Liver (tissue), 9 donors: Measurements from ENCODE around the gene DONSON. TPM values are rescaled to one million over a fixed set of nuclear protein-coding genes. Genes with fewer than 3 reads are reported as not detected.

Source experiments
- DNase-seq: peaks from one replicate; pipeline ENCODE4 v3.0.0-alpha.2; 2017; ENCODE audit warnings: low spot score
- H3K27ac ChIP-seq, 2 donors: one replicate each; pipeline ENCODE4 v1.7.0; 2013; ENCODE audit warnings: inconsistent platforms in 2 of 2, low read length in 2 of 2, control low read depth in 1 of 2, low read depth in 1 of 2, mild to moderate bottlenecking in 1 of 2
- H3K27me3 ChIP-seq, 4 donors: one replicate each; pipeline versions ENCODE4 v1.6.1 to v1.7.0; 2013; ENCODE audit warnings: low read length in 3 of 4, inconsistent platforms in 1 of 4, mild to moderate bottlenecking in 1 of 4, moderate library complexity in 1 of 4; ENCODE audit not compliant: control insufficient read depth in 4 of 4, insufficient read depth in 4 of 4
- H3K36me3 ChIP-seq, 4 donors: one replicate each; pipeline versions ENCODE4 v1.6.1 to v1.7.0; 2013; ENCODE audit warnings: low read length in 3 of 4, mild to moderate bottlenecking in 3 of 4, low read depth in 1 of 4, moderate library complexity in 1 of 4; ENCODE audit not compliant: control insufficient read depth in 4 of 4, insufficient read depth in 3 of 4
- H3K4me1 ChIP-seq, 4 donors: one replicate each; pipeline versions ENCODE4 v1.6.1 to v1.7.0; 2013; ENCODE audit warnings: low read length in 3 of 4, mild to moderate bottlenecking in 3 of 4, moderate library complexity in 1 of 4; ENCODE audit not compliant: control insufficient read depth in 4 of 4, insufficient read depth in 4 of 4
- H3K4me3 ChIP-seq, 3 donors: one replicate each; pipeline versions ENCODE4 v1.6.1 to v1.7.0; 2013; ENCODE audit warnings: low read length in 3 of 3, control low read depth in 1 of 3, low read depth in 1 of 3, mild to moderate bottlenecking in 1 of 3
- H3K9ac ChIP-seq, 2 donors: one replicate each; pipeline ENCODE4 v1.7.0; 2013; ENCODE audit warnings: low read length in 2 of 2, mild to moderate bottlenecking in 2 of 2, moderate library complexity in 2 of 2, control low read depth in 1 of 2, low read depth in 1 of 2
- H3K9me3 ChIP-seq, 4 donors: one replicate each; pipeline versions ENCODE4 v1.6.1 to v1.7.0; 2013; ENCODE audit warnings: low read length in 3 of 4; ENCODE audit not compliant: control insufficient read depth in 4 of 4
- ATF3 ChIP-seq: IDR thresholded peaks from 2 replicates; pipeline ENCODE4 v1.6.1; 2016; ENCODE audit warnings: antibody characterized with exemption
- CTCF ChIP-seq: fragments of 150-350 bp; IDR thresholded peaks from 2 replicates; pipeline ENCODE4 v1.5.1; 2017; ENCODE audit warnings: improper control_type of control experiment, low read depth, low read length; ENCODE audit not compliant: missing input control
- EGR1 ChIP-seq, 2 donors: IDR thresholded peaks; 2 replicates each; pipeline ENCODE4 v1.6.1; 2016 to 2018; ENCODE audit warnings: antibody characterized with exemption in 2 of 2, low read depth in 2 of 2
- FOXA1 ChIP-seq: IDR thresholded peaks from 2 replicates; pipeline ENCODE4 v1.6.1; 2016; ENCODE audit warnings: antibody characterized with exemption
- FOXA2 ChIP-seq: IDR thresholded peaks from 2 replicates; pipeline ENCODE4 v1.6.1; 2016; ENCODE audit warnings: antibody characterized with exemption
- GABPA ChIP-seq, 2 donors: IDR thresholded peaks in 1 of 2; conservative IDR thresholded peaks in 1 of 2; 2 replicates each; pipeline ENCODE4 v1.6.1; 2016; ENCODE audit warnings: antibody characterized with exemption in 2 of 2, mild to moderate bottlenecking in 1 of 2, moderate library complexity in 1 of 2
- HNF4A ChIP-seq, 2 donors: conservative IDR thresholded peaks; 2 replicates each; pipeline ENCODE4 v1.6.1; 2016; ENCODE audit warnings: antibody characterized with exemption in 2 of 2, mild to moderate bottlenecking in 2 of 2
- HNF4G ChIP-seq: IDR thresholded peaks from 2 replicates; pipeline ENCODE4 v1.6.1; 2016; ENCODE audit warnings: antibody characterized with exemption
- JUND ChIP-seq, 2 donors: IDR thresholded peaks; 2 replicates each; pipeline ENCODE4 v1.6.1; 2016; ENCODE audit warnings: antibody characterized with exemption in 2 of 2
- MAX ChIP-seq: IDR thresholded peaks from 2 replicates; pipeline ENCODE4 v1.6.1; 2016; ENCODE audit warnings: antibody characterized with exemption
- NR2F2 ChIP-seq: IDR thresholded peaks from 2 replicates; pipeline ENCODE4 v1.6.1; 2016; ENCODE audit warnings: antibody characterized with exemption
- RAD21 ChIP-seq, 2 donors: IDR thresholded peaks; 2 replicates each; pipeline ENCODE4 v1.6.1; 2016; ENCODE audit warnings: antibody characterized with exemption in 2 of 2, mild to moderate bottlenecking in 2 of 2
- REST ChIP-seq: IDR thresholded peaks from 2 replicates; pipeline ENCODE4 v1.6.1; 2016; ENCODE audit warnings: antibody characterized with exemption, mild to moderate bottlenecking
- RXRA ChIP-seq, 2 donors: IDR thresholded peaks; 2 replicates each; pipeline ENCODE4 v1.6.1; 2017 to 2018; ENCODE audit warnings: antibody characterized with exemption in 2 of 2, mild to moderate bottlenecking in 1 of 2
- SP1 ChIP-seq: IDR thresholded peaks from 2 replicates; pipeline ENCODE4 v1.6.1; 2018; ENCODE audit warnings: antibody characterized with exemption, mild to moderate bottlenecking
- TAF1 ChIP-seq: conservative IDR thresholded peaks from 2 replicates; pipeline ENCODE4 v1.6.1; 2016; ENCODE audit warnings: antibody characterized with exemption, mild to moderate bottlenecking
- YY1 ChIP-seq: IDR thresholded peaks from 2 replicates; pipeline ENCODE4 v1.6.1; 2016; ENCODE audit warnings: antibody characterized with exemption, mild to moderate bottlenecking
- ZBTB33 ChIP-seq: IDR thresholded peaks from 2 replicates; pipeline ENCODE4 v1.6.1; 2016; ENCODE audit warnings: antibody characterized with exemption
- whole genome bisulfite sequencing: extraction: QIAGEN DNeasy Blood & Tissue Kit; methylation state at CpG from one replicate; pipeline ENCODE4 v1.1.7; 2013; 5-methylcytosine and 5-hydroxymethylcytosine counted together
- polyA plus RNA-seq, 2 donors: library from polyadenylated mRNA; stranded (reverse) in 1 of 2; unstranded in 1 of 2; fragments of 200-250 nt in 1 of 2; fragments of >200 nt in 1 of 2; fragmentation: Nextera tagmentation in 1 of 2; extraction: Ambion mirVana in 1 of 2; gene quantifications; one replicate each; pipeline versions ENCODE4 v1.2.1 to v1.2.3, GENCODE V29; 2013 to 2015
- total RNA-seq, 2 donors: library from RNA; depleted of rRNA; stranded (reverse); fragments of >200 nt; gene quantifications; one replicate each; pipeline ENCODE4 v1.2.3, GENCODE V29; 2014
- donor health status: healthy.
- donor health status: healthy.
- donor health status: healthy.
- donor health status: healthy.
- donor health status: healthy.

The DONSON gene
- total and polyA plus RNA-seq, 4 donors, result 4.8 to 22.6 (median 8.3) TPM

- TF ChIP-seq RAD21 (IDR thresholded peaks at IDR 0.05) (no peak), FOXA1 (no peak), ZBTB33 (no peak), EGR1 (IDR thresholded peaks at IDR 0.05; ENCODE audit: low read depth in 2 of 2) (no peak), TAF1 (no peak), REST (no peak), GABPA (IDR thresholded peaks at IDR 0.05 in 1 of 2, conservative IDR thresholded peaks at IDR 0.05 in 1 of 2) (no peak), JUND (IDR thresholded peaks at IDR 0.05) (no peak), CTCF (no peak), MAX (no peak), HNF4G (no peak), SP1 (no peak), HNF4A (conservative IDR thresholded peaks at IDR 0.05) (no peak), NR2F2 (no peak), ATF3 (no peak), YY1 (no peak), FOXA2 (no peak), RXRA (IDR thresholded peaks at IDR 0.05) (no peak)
- H3K27me3 ChIP-seq, result no peaks in the 10 kb centered on the region
- H3K27ac ChIP-seq, result no peak overlapping the region
- no peak overlapping the region for H3K4me3 ChIP-seq
- 94% methylated on average over 1 of the region's 1 CpG for WGBS
- no peaks in the 10 kb centered on the region for H3K4me1 ChIP-seq
- peaks cover 0 to 49% (median 28%) of the 10 kb centered on the region in 4 donors for H3K36me3 ChIP-seq
- DNase-seq, result no peak
- H3K9me3 ChIP-seq, result no peaks in the 10 kb centered on the region
- no peak overlapping the region for H3K9ac ChIP-seq
Observed at GRCh38 chr21:33598051-33598450, 9.6 kb upstream of the DONSON start.
